ENCODE data around the gene MAP1S.
A peak's percentile ranks its signal among the peaks of the same experiment; 100 is the strongest.

The MAP1S gene

GRCh38 chr19:17741456-17741855 is 22.2 kb downstream of the MAP1S start:
- Histone ChIP-seq H4K8ac (ENCODE audit: low read depth, low read length) (no peak overlapping the region), H4K91ac (ENCODE audit: low read depth, low read length) (no peak overlapping the region), H3K79me1 (ENCODE audit: low read length) (no peaks in the 10 kb centered on the region), H3K4me2 (ENCODE audit: low read length) (no peak overlapping the region), H3K9me3 (ENCODE audit: insufficient read depth, low read depth, low read length) (peaks cover 6% of the 10 kb centered on the region), H4K12ac (ENCODE audit: low read depth, low read length) (no peak overlapping the region), H3K14ac (ENCODE audit: low read length) (no peak overlapping the region), H3K18ac (ENCODE audit: low read length) (no peak overlapping the region), H3K4me3 (ENCODE audit: low read depth, low read length) (no peak overlapping the region), H3K9ac (ENCODE audit: low read length) (no peak overlapping the region), H2BK5ac (ENCODE audit: low read depth, low read length, poor library complexity) (no peak overlapping the region), H2AFZ (ENCODE audit: insufficient read depth, low read length, poor library complexity) (no peak overlapping the region), H3K4me1 (ENCODE audit: control insufficient read depth in 1 of 2, insufficient read depth in 2 of 2, low read length in 2 of 2) (peaks cover 0 to 2% of the 10 kb centered on the region in 2 experiments), H3K27me3 (ENCODE audit: insufficient read depth, low read length) (no peaks in the 10 kb centered on the region), H3K4ac (ENCODE audit: low read depth, low read length) (no peak overlapping the region), H3K23ac (ENCODE audit: low read length) (no peak overlapping the region), H3K36me3 (ENCODE audit: control insufficient read depth in 1 of 2, insufficient read depth in 2 of 2, low read length in 2 of 2) (peaks cover 1 to 3% of the 10 kb centered on the region in 2 experiments), H3K27ac (ENCODE audit: low read depth, low read length) (no peak overlapping the region), H2BK120ac (ENCODE audit: insufficient read depth, low read length, poor library complexity) (no peak overlapping the region), H2AK5ac (ENCODE audit: low read length) (no peak overlapping the region), H3K79me2 (ENCODE audit: control insufficient read depth, insufficient read depth, low read length, poor library complexity) (no peaks in the 10 kb centered on the region), H2BK12ac (ENCODE audit: low read length) (no peak overlapping the region)
- DNase-seq: no peak
- no CpG with 5 or more reads among the region's 2 CpGs for WGBS (ENCODE audit: extremely low coverage, insufficient coverage, insufficient read length)

- Histone ChIP-seq H3K79me1 (ENCODE audit: low read length) (no peaks in the 10 kb centered on the region), H3K14ac (ENCODE audit: low read length) (no peak overlapping the region), H3K18ac (ENCODE audit: low read length) (no peak overlapping the region), H3K4me2 (ENCODE audit: low read length) (no peak overlapping the region), H3K4me1 (ENCODE audit: control insufficient read depth in 1 of 2, insufficient read depth in 2 of 2, low read length in 2 of 2) (peaks cover 5 to 6% of the 10 kb centered on the region in 2 experiments), H3K4ac (ENCODE audit: low read depth, low read length) (no peak overlapping the region), H4K12ac (ENCODE audit: low read depth, low read length) (no peak overlapping the region), H2BK12ac (ENCODE audit: low read length) (no peak overlapping the region), H3K9me3 (ENCODE audit: insufficient read depth, low read depth, low read length) (peaks cover 9% of the 10 kb centered on the region), H2BK120ac (ENCODE audit: insufficient read depth, low read length, poor library complexity) (no peak overlapping the region), H4K91ac (ENCODE audit: low read depth, low read length) (no peak overlapping the region), H2AK5ac (ENCODE audit: low read length) (no peak overlapping the region), H3K79me2 (ENCODE audit: control insufficient read depth, insufficient read depth, low read length, poor library complexity) (no peaks in the 10 kb centered on the region), H2AFZ (ENCODE audit: insufficient read depth, low read length, poor library complexity) (no peak overlapping the region), H2BK5ac (ENCODE audit: low read depth, low read length, poor library complexity) (no peak overlapping the region), H3K23ac (ENCODE audit: low read length) (no peak overlapping the region), H3K36me3 (ENCODE audit: control insufficient read depth in 1 of 2, insufficient read depth in 2 of 2, low read length in 2 of 2) (no peaks in the 10 kb centered on the region), H4K8ac (ENCODE audit: low read depth, low read length) (no peak overlapping the region), H3K4me3 (ENCODE audit: low read depth, low read length) (no peak overlapping the region), H3K27ac (ENCODE audit: low read depth, low read length) (no peak overlapping the region), H3K9ac (ENCODE audit: low read length) (no peak overlapping the region), H3K27me3 (ENCODE audit: insufficient read depth, low read length) (no peaks in the 10 kb centered on the region)
- DNase-seq: no peak
- WGBS (ENCODE audit: extremely low coverage, insufficient coverage, insufficient read length): no CpG with 5 or more reads among the region's 6 CpGs
These were observed 24.7 kb downstream of the MAP1S start for GRCh38 chr19:17743874-17744580.

GRCh38 chr19:17747205-17748098 is 28.2 kb downstream of the MAP1S start:
- Histone ChIP-seq H4K91ac (ENCODE audit: low read depth, low read length) (no peak overlapping the region), H3K23ac (ENCODE audit: low read length) (no peak overlapping the region), H3K4me2 (ENCODE audit: low read length) (peak overlapping the region; percentile 81), H3K4me1 (ENCODE audit: control insufficient read depth in 1 of 2, insufficient read depth in 2 of 2, low read length in 2 of 2) (peaks cover 5 to 6% of the 10 kb centered on the region in 2 experiments), H3K79me2 (ENCODE audit: control insufficient read depth, insufficient read depth, low read length, poor library complexity) (no peaks in the 10 kb centered on the region), H4K12ac (ENCODE audit: low read depth, low read length) (peak overlapping the region; percentile 50), H2BK120ac (ENCODE audit: insufficient read depth, low read length, poor library complexity) (no peak overlapping the region), H3K4ac (ENCODE audit: low read depth, low read length) (no peak overlapping the region), H3K79me1 (ENCODE audit: low read length) (no peaks in the 10 kb centered on the region), H3K4me3 (ENCODE audit: low read depth, low read length) (peak overlapping the region; percentile 62), H4K8ac (ENCODE audit: low read depth, low read length) (peak overlapping the region; percentile 32), H3K36me3 (ENCODE audit: control insufficient read depth in 1 of 2, insufficient read depth in 2 of 2, low read length in 2 of 2) (no peaks in the 10 kb centered on the region), H3K9me3 (ENCODE audit: insufficient read depth, low read depth, low read length) (peaks cover 4% of the 10 kb centered on the region), H3K27me3 (ENCODE audit: insufficient read depth, low read length) (no peaks in the 10 kb centered on the region), H3K27ac (ENCODE audit: low read depth, low read length) (no peak overlapping the region), H2AFZ (ENCODE audit: insufficient read depth, low read length, poor library complexity) (peak overlapping the region; percentile 61), H2BK12ac (ENCODE audit: low read length) (no peak overlapping the region), H3K9ac (ENCODE audit: low read length) (no peak overlapping the region), H3K18ac (ENCODE audit: low read length) (no peak overlapping the region), H3K14ac (ENCODE audit: low read length) (no peak overlapping the region), H2BK5ac (ENCODE audit: low read depth, low read length, poor library complexity) (no peak overlapping the region), H2AK5ac (ENCODE audit: low read length) (no peak overlapping the region)
- peak; percentile 96 to 97 for DNase-seq
- no CpG with 5 or more reads among the region's 75 CpGs for WGBS (ENCODE audit: extremely low coverage, insufficient coverage, insufficient read length)

GRCh38 chr19:17748884-17749638 is 29.8 kb downstream of the MAP1S start:
- Histone ChIP-seq H3K9me3 (ENCODE audit: insufficient read depth, low read depth, low read length) (peaks cover 4% of the 10 kb centered on the region), H3K79me2 (ENCODE audit: control insufficient read depth, insufficient read depth, low read length, poor library complexity) (no peaks in the 10 kb centered on the region), H2AFZ (ENCODE audit: insufficient read depth, low read length, poor library complexity) (no peak overlapping the region), H4K91ac (ENCODE audit: low read depth, low read length) (no peak overlapping the region), H2BK12ac (ENCODE audit: low read length) (no peak overlapping the region), H3K4ac (ENCODE audit: low read depth, low read length) (no peak overlapping the region), H3K23ac (ENCODE audit: low read length) (no peak overlapping the region), H3K27ac (ENCODE audit: low read depth, low read length) (no peak overlapping the region), H3K4me2 (ENCODE audit: low read length) (no peak overlapping the region), H2BK120ac (ENCODE audit: insufficient read depth, low read length, poor library complexity) (no peak overlapping the region), H3K4me1 (ENCODE audit: control insufficient read depth in 1 of 2, insufficient read depth in 2 of 2, low read length in 2 of 2) (peaks cover 5 to 6% of the 10 kb centered on the region in 2 experiments), H4K8ac (ENCODE audit: low read depth, low read length) (no peak overlapping the region), H3K36me3 (ENCODE audit: control insufficient read depth in 1 of 2, insufficient read depth in 2 of 2, low read length in 2 of 2) (no peaks in the 10 kb centered on the region), H3K9ac (ENCODE audit: low read length) (no peak overlapping the region), H3K14ac (ENCODE audit: low read length) (no peak overlapping the region), H2BK5ac (ENCODE audit: low read depth, low read length, poor library complexity) (no peak overlapping the region), H4K12ac (ENCODE audit: low read depth, low read length) (no peak overlapping the region), H3K4me3 (ENCODE audit: low read depth, low read length) (no peak overlapping the region), H3K79me1 (ENCODE audit: low read length) (no peaks in the 10 kb centered on the region), H3K18ac (ENCODE audit: low read length) (no peak overlapping the region), H3K27me3 (ENCODE audit: insufficient read depth, low read length) (no peaks in the 10 kb centered on the region), H2AK5ac (ENCODE audit: low read length) (no peak overlapping the region)
- no peak for DNase-seq
- no CpG with 5 or more reads among the region's 6 CpGs for WGBS (ENCODE audit: extremely low coverage, insufficient coverage, insufficient read length)

Measured in trophoblast cell (in vitro differentiated cells and primary cell).